ENCODE measurements around the gene AKR7A2.

DNA sequence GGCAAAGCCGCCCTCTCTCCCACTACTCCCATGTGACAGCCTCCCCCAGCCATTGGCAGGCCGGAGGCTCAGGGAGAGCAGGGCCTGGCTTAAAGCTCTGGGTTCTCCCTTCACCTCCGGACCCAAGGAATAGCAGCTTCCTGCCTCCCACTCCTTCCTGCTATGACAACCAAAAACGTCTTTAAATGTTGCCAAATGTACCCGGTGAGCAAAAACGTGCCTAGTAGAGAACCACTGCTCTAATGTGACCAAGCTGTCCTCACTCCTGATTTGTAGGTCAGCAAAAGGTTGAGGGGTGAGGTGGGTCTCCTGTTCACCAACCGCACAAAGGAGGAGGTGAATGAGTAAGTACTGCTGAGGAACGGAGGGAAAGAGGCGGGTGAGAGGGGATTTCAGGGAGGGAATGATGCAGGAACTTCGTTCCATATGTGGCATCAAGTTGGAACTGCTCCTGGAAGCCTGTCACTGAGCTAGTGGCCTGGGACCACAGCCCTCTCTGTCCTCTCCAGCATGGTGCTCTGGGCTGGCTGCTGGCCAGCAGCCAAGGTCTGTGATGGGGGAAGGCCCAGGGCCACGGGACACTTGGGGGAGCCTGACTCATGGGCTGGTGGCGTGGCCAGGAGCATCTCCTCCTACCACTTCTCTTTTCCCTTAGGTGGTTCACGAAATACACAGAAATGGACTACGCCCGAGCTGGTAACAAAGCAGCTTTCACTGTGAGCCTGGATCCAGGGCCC is 54.6 kb downstream of the AKR7A2 start:
- TF ChIP-seq POLR2A (IDR thresholded peaks at IDR 0.05) (no peak), POLR2AphosphoS5 (IDR thresholded peaks at IDR 0.05) (no peak), CTCF (IDR thresholded peaks at IDR 0.05) (no peak)
